K562 (cell line): ENCODE results near the gene KIZ.

Experiments
- CTCF ChIP-seq, 3 experiments: IDR thresholded peaks in 2 of 3; conservative IDR thresholded peaks in 1 of 3; 2 replicates each; pipeline ENCODE4 v1.5.1; 2011 to 2012; ENCODE audit warnings: low read length in 3 of 3, mild to moderate bottlenecking in 3 of 3, control low read depth in 2 of 3, improper control_type of control experiment in 1 of 3, inconsistent platforms in 1 of 3, low read depth in 1 of 3, mixed read lengths in 1 of 3, moderate library complexity in 1 of 3; ENCODE audit not compliant: insufficient read depth in 2 of 3
- ESRRA ChIP-seq: fragments of 450-650 bp; IDR thresholded peaks from 2 replicates; pipeline ENCODE4 v1.6.1; 2014; ENCODE audit warnings: low read depth, mild to moderate bottlenecking, moderate library complexity, borderline replicate concordance
- FOS ChIP-seq: IDR thresholded peaks from 3 replicates; pipeline ENCODE4 v1.6.1; 2011; ENCODE audit not compliant: insufficient read length; ENCODE audit errors: extremely low read depth
- POLR2AphosphoS5 ChIP-seq: IDR thresholded peaks from 2 replicates; pipeline ENCODE4 v1.6.1; 2011; ENCODE audit warnings: mild to moderate bottlenecking, low read depth, low read length, moderate library complexity; ENCODE audit not compliant: control insufficient read depth, insufficient read depth
- SIN3A ChIP-seq, 2 experiments: fragments of 150-350 bp in 1 of 2; IDR thresholded peaks; 2 replicates each; pipeline ENCODE4 v1.6.1; 2011 to 2016; ENCODE audit warnings: borderline replicate concordance in 2 of 2, low read depth in 2 of 2, low read length in 2 of 2, mild to moderate bottlenecking in 2 of 2, moderate library complexity in 2 of 2; ENCODE audit not compliant: control insufficient read depth in 1 of 2
- SP1 ChIP-seq: sonication (generic); formaldehyde crosslinking; IDR thresholded peaks from 2 replicates; pipeline ENCODE4 v1.8.1; 2022; ENCODE audit warnings: mild to moderate bottlenecking, missing genetic modification reagents
- THAP7 ChIP-seq: fragments of 250-450 bp; sonication (Bioruptor Pico); IDR thresholded peaks from 2 replicates; pipeline ENCODE4 v1.5.0; 2021

- TF ChIP-seq POLR2AphosphoS5, result no peak
- no peak for TF ChIP-seq SIN3A (IDR thresholded peaks at IDR 0.05; ENCODE audit: borderline replicate concordance in 2 of 2, control insufficient read depth in 1 of 2, low read depth in 2 of 2, low read length in 2 of 2)
- no peak for TF ChIP-seq ESRRA
- TF ChIP-seq CTCF (IDR thresholded peaks at IDR 0.05 in 2 of 3, conservative IDR thresholded peaks at IDR 0.05 in 1 of 3; ENCODE audit: insufficient read depth in 2 of 3, low read depth in 1 of 3, low read length in 3 of 3), result no peak
- TF ChIP-seq FOS, result no peak
- TF ChIP-seq SP1, result no peak
- no peak for TF ChIP-seq THAP7 (CRISPR knock-in tag)
These were observed 136.9 kb downstream of the KIZ start for GRCh38 chr20:21262812-21263211.
